HepG2 (cell line): ENCODE results near the gene CDH13. TPM values are rescaled to one million over a fixed set of nuclear protein-coding genes. Genes with fewer than 3 reads are reported as not detected.

Source experiments
- GRHL1 ChIP-seq: sonication (generic); formaldehyde crosslinking; conservative IDR thresholded peaks from 2 replicates; pipeline ENCODE4 v1.8.0; 2022; ENCODE audit warnings: missing genetic modification reagents
- KAT7 ChIP-seq: IDR thresholded peaks from 2 replicates; pipeline ENCODE4 v1.6.1; 2018; ENCODE audit warnings: borderline replicate concordance, missing compliant biosample characterization
- SYNCRIP ChIP-seq: fragments of 200-400 bp; formaldehyde crosslinking; IDR thresholded peaks from 2 replicates; pipeline ENCODE4 v1.6.1; 2018; ENCODE audit warnings: mild to moderate bottlenecking, low read depth, low read length; ENCODE audit not compliant: insufficient read depth
- ZNF18 ChIP-seq: sonication (generic); formaldehyde crosslinking; IDR thresholded peaks from 2 replicates; pipeline ENCODE4 v1.8.0; 2022; ENCODE audit warnings: mild to moderate bottlenecking, missing genetic modification reagents; ENCODE audit not compliant: insufficient replicate concordance
- polyA plus RNA-seq, 8 experiments: library from polyadenylated mRNA; depleted of rRNA in 3 of 8; stranded (reverse) in 7 of 8; unstranded in 1 of 8; fragments of >200 nt; fragmentation: Illumina TruSeq in 4 of 8; extraction: Trizol in 4 of 8; gene quantifications; 2 replicates each; pipeline versions ENCODE4 v1.2.1 to v1.2.3, GENCODE V29; 2011 to 2016; ENCODE audit warnings: low read depth in 4 of 8, missing spikeins in 1 of 8, mixed read lengths in 1 of 8; ENCODE audit not compliant: insufficient read depth in 1 of 8
- total RNA-seq, 5 experiments: library from RNA; depleted of rRNA; stranded (reverse); fragments of >200 nt; fragmentation: Illumina TruSeq; extraction: Trizol; gene quantifications; 2 replicates each; pipeline ENCODE4 v1.2.3, GENCODE V29; 2016; ENCODE audit warnings: low read depth in 1 of 5
- TF ChIP-seq, protein P1 (sequence below): sonication (generic); formaldehyde crosslinking; IDR thresholded peaks from 2 replicates; pipeline ENCODE4 v1.4.0; 2020; ENCODE audit warnings: mild to moderate bottlenecking, missing genetic modification reagents, borderline replicate concordance
- TF ChIP-seq, protein P2 (sequence below): sonication (generic); formaldehyde crosslinking; IDR thresholded peaks from 2 replicates; pipeline ENCODE4 v1.4.0; 2020; ENCODE audit warnings: missing genetic modification reagents

The CDH13 gene
- total and polyA plus RNA-seq, 2 of the 13 experiments (the other 11 are each of a cell fraction or from before 2014, with no cell fraction given): not detected

DNA sequence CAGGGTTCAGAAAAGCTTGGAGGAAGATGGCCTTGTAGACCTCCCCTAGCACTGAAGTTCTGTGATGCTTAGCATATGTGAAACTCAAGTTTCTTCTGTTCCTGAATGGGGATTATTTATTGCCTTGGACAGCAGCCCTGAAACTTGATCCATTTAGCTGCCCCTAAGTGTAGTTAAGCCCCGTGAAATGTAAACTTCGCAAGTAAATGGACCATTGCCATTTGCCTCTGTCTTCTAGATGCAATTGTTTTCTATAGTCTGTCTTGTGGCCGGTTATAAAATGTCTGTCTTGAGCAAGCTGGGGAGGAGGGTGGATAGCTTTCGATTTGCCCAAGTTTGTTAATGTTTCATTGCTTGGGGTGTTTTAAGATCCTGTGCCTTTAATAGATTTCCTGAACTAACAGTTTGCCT, 261.8 kb downstream of the CDH13 start (continued):
- TF ChIP-seq, protein P1, sequence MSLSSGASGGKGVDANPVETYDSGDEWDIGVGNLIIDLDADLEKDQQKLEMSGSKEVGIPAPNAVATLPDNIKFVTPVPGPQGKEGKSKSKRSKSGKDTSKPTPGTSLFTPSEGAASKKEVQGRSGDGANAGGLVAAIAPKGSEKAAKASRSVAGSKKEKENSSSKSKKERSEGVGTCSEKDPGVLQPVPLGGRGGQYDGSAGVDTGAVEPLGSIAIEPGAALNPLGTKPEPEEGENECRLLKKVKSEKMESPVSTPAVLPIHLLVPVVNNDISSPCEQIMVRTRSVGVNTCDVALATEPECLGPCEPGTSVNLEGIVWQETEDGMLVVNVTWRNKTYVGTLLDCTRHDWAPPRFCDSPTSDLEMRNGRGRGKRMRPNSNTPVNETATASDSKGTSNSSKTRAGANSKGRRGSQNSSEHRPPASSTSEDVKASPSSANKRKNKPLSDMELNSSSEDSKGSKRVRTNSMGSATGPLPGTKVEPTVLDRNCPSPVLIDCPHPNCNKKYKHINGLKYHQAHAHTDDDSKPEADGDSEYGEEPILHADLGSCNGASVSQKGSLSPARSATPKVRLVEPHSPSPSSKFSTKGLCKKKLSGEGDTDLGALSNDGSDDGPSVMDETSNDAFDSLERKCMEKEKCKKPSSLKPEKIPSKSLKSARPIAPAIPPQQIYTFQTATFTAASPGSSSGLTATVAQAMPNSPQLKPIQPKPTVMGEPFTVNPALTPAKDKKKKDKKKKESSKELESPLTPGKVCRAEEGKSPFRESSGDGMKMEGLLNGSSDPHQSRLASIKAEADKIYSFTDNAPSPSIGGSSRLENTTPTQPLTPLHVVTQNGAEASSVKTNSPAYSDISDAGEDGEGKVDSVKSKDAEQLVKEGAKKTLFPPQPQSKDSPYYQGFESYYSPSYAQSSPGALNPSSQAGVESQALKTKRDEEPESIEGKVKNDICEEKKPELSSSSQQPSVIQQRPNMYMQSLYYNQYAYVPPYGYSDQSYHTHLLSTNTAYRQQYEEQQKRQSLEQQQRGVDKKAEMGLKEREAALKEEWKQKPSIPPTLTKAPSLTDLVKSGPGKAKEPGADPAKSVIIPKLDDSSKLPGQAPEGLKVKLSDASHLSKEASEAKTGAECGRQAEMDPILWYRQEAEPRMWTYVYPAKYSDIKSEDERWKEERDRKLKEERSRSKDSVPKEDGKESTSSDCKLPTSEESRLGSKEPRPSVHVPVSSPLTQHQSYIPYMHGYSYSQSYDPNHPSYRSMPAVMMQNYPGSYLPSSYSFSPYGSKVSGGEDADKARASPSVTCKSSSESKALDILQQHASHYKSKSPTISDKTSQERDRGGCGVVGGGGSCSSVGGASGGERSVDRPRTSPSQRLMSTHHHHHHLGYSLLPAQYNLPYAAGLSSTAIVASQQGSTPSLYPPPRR (CRISPR knock-in tag): no peak
- TF ChIP-seq KAT7 (no peak), GRHL1 (CRISPR knock-in tag) (no peak), ZNF18 (no peak), SYNCRIP (no peak)
- TF ChIP-seq, protein P2, sequence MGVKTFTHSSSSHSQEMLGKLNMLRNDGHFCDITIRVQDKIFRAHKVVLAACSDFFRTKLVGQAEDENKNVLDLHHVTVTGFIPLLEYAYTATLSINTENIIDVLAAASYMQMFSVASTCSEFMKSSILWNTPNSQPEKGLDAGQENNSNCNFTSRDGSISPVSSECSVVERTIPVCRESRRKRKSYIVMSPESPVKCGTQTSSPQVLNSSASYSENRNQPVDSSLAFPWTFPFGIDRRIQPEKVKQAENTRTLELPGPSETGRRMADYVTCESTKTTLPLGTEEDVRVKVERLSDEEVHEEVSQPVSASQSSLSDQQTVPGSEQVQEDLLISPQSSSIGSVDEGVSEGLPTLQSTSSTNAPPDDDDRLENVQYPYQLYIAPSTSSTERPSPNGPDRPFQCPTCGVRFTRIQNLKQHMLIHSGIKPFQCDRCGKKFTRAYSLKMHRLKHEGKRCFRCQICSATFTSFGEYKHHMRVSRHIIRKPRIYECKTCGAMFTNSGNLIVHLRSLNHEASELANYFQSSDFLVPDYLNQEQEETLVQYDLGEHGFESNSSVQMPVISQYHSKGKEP (CRISPR knock-in tag): no peak
- TF ChIP-seq, all 625 proteins: peak for 0
